Measurements from ENCODE around the gene C12orf57. TPM values are rescaled to one million over a fixed set of nuclear protein-coding genes. Genes with fewer than 3 reads are reported as not detected.
A peak's percentile ranks its signal among the peaks of the same experiment; 100 is the strongest.

The C12orf57 gene
- total and polyA plus RNA-seq, 2 of the 8 experiments (the other 6 are each of a cell fraction or from before 2014, with no cell fraction given): 174 to 993 TPM

- TF ChIP-seq, protein P1, sequence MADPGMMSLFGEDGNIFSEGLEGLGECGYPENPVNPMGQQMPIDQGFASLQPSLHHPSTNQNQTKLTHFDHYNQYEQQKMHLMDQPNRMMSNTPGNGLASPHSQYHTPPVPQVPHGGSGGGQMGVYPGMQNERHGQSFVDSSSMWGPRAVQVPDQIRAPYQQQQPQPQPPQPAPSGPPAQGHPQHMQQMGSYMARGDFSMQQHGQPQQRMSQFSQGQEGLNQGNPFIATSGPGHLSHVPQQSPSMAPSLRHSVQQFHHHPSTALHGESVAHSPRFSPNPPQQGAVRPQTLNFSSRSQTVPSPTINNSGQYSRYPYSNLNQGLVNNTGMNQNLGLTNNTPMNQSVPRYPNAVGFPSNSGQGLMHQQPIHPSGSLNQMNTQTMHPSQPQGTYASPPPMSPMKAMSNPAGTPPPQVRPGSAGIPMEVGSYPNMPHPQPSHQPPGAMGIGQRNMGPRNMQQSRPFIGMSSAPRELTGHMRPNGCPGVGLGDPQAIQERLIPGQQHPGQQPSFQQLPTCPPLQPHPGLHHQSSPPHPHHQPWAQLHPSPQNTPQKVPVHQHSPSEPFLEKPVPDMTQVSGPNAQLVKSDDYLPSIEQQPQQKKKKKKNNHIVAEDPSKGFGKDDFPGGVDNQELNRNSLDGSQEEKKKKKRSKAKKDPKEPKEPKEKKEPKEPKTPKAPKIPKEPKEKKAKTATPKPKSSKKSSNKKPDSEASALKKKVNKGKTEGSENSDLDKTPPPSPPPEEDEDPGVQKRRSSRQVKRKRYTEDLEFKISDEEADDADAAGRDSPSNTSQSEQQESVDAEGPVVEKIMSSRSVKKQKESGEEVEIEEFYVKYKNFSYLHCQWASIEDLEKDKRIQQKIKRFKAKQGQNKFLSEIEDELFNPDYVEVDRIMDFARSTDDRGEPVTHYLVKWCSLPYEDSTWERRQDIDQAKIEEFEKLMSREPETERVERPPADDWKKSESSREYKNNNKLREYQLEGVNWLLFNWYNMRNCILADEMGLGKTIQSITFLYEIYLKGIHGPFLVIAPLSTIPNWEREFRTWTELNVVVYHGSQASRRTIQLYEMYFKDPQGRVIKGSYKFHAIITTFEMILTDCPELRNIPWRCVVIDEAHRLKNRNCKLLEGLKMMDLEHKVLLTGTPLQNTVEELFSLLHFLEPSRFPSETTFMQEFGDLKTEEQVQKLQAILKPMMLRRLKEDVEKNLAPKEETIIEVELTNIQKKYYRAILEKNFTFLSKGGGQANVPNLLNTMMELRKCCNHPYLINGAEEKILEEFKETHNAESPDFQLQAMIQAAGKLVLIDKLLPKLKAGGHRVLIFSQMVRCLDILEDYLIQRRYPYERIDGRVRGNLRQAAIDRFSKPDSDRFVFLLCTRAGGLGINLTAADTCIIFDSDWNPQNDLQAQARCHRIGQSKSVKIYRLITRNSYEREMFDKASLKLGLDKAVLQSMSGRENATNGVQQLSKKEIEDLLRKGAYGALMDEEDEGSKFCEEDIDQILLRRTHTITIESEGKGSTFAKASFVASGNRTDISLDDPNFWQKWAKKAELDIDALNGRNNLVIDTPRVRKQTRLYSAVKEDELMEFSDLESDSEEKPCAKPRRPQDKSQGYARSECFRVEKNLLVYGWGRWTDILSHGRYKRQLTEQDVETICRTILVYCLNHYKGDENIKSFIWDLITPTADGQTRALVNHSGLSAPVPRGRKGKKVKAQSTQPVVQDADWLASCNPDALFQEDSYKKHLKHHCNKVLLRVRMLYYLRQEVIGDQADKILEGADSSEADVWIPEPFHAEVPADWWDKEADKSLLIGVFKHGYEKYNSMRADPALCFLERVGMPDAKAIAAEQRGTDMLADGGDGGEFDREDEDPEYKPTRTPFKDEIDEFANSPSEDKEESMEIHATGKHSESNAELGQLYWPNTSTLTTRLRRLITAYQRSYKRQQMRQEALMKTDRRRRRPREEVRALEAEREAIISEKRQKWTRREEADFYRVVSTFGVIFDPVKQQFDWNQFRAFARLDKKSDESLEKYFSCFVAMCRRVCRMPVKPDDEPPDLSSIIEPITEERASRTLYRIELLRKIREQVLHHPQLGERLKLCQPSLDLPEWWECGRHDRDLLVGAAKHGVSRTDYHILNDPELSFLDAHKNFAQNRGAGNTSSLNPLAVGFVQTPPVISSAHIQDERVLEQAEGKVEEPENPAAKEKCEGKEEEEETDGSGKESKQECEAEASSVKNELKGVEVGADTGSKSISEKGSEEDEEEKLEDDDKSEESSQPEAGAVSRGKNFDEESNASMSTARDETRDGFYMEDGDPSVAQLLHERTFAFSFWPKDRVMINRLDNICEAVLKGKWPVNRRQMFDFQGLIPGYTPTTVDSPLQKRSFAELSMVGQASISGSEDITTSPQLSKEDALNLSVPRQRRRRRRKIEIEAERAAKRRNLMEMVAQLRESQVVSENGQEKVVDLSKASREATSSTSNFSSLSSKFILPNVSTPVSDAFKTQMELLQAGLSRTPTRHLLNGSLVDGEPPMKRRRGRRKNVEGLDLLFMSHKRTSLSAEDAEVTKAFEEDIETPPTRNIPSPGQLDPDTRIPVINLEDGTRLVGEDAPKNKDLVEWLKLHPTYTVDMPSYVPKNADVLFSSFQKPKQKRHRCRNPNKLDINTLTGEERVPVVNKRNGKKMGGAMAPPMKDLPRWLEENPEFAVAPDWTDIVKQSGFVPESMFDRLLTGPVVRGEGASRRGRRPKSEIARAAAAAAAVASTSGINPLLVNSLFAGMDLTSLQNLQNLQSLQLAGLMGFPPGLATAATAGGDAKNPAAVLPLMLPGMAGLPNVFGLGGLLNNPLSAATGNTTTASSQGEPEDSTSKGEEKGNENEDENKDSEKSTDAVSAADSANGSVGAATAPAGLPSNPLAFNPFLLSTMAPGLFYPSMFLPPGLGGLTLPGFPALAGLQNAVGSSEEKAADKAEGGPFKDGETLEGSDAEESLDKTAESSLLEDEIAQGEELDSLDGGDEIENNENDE (IDR thresholded peaks at IDR 0.05; ENCODE audit: insufficient replicate concordance, low read length): no peak
- TF ChIP-seq YY1 (IDR thresholded peaks at IDR 0.05; ENCODE audit: low read depth, low read length) (peak; percentile 63; the same call in 1 of the 2 replicates), SIX5 (IDR thresholded peaks at IDR 0.05; ENCODE audit: low read depth, low read length) (no peak), E2F6 (IDR thresholded peaks at IDR 0.05) (no peak), MAFK (IDR thresholded peaks at IDR 0.05; ENCODE audit: low read depth, low read length) (no peak), KDM5A (IDR thresholded peaks at IDR 0.05; ENCODE audit: low read length) (no peak; the same call in 1 of the 2 replicates), POLR2AphosphoS5 (IDR thresholded peaks at IDR 0.05; ENCODE audit: low read depth, low read length) (peak; percentile 71; the same call in 1 of the 2 replicates), CTBP2 (IDR thresholded peaks at IDR 0.05; ENCODE audit: borderline replicate concordance, insufficient read depth, insufficient read length, low read length) (no peak)
These were observed 26.3 kb downstream of the C12orf57 start (continued) for GRCh38 chr12:6970096-6970527.

All from H1 (cell line).